HK-2 (cell line): ENCODE data around the gene PCDHGB7.
"Not testable (repeated sequence)": the region's sequence is repeated elsewhere in the genome, so short reads cannot be mapped to it uniquely, and the experiment has no call there.

Experiments
- DNase-seq: peaks from one replicate; pipeline ENCODE4 v3.0.0-alpha.2; 2018; ENCODE audit not compliant: unreplicated experiment

The PCDHGB7 gene

DNA sequence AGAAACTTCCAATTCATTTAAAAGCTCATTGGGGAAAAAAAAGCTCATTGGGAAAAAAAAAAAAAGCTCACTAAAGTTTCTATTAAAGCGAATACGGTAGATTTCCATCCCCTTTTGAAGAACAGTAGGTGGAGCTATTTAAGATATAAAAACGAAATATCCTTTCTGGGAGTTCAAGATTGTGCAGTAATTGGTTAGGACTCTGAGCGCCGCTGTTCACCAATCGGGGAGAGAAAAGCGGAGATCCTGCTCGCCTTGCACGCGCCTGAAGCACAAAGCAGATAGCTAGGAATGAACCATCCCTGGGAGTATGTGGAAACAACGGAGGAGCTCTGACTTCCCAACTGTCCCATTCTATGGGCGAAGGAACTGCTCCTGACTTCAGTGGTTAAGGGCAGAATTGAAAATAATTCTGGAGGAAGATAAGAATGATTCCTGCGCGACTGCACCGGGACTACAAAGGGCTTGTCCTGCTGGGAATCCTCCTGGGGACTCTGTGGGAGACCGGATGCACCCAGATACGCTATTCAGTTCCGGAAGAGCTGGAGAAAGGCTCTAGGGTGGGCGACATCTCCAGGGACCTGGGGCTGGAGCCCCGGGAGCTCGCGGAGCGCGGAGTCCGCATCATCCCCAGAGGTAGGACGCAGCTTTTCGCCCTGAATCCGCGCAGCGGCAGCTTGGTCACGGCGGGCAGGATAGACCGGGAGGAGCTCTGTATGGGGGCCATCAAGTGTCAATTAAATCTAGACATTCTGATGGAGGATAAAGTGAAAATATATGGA lies 13.0 kb downstream of the PCDHGB7 start, which contains the start of gene PCDHGA12:
Gene PCDHGA12, plus strand, starts transcription at position 176 of the 782 bp plus-strand sequence. Its CDS starts 253 bp downstream, at position 429.
- no peak for DNase-seq

GRCh38 chr5:141431286-141431685 lies 13.8 kb downstream of the PCDHGB7 start:
- no peak for DNase-seq

- not testable (repeated sequence) for DNase-seq
These were observed 14.8 kb downstream of the PCDHGB7 start for GRCh38 chr5:141432308-141432707.

- DNase-seq, result not testable (repeated sequence)
These were observed 15.2 kb downstream of the PCDHGB7 start for GRCh38 chr5:141432726-141433125.

GRCh38 chr5:141434006-141434405 lies 16.5 kb downstream of the PCDHGB7 start:
- DNase-seq, result no peak

GRCh38 chr5:141437221-141437620 lies 19.7 kb downstream of the PCDHGB7 start:
- no peak for DNase-seq

DNA sequence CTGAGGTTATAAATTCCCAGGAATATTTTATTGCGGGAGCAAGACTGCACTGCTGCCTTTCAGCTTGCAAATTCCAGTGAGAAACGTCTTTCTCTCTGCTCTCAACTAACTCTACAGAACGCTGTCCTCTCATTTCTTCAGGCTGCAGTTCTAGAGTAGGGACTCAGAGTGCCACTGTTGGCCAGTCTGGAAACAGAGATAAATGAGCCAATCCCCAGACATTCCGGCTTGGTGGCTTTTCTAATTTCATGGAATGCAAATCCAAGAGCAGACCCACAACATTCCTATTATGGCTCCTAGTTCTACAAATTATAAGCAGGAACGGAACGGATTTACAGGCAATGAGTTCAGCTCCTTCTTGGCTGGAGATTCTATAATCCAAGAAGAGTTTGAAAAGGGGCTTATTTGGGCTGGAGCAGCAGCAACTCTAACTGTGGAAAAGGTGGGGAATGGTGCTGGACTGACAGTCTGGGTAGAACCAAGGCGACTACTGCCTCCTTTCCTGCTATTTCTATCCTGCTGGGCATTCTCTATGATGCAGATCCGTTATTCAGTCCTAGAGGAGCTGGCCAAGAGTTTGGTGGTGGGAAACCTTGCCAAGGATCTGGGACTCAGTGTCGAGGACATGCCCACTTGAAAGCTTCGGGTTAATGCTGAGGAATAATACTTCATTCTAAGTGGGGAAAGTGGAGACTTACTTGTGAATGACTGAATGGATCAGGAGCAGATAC lies 22.1 kb downstream of the PCDHGB7 start:
- DNase-seq, result no peak

DNA sequence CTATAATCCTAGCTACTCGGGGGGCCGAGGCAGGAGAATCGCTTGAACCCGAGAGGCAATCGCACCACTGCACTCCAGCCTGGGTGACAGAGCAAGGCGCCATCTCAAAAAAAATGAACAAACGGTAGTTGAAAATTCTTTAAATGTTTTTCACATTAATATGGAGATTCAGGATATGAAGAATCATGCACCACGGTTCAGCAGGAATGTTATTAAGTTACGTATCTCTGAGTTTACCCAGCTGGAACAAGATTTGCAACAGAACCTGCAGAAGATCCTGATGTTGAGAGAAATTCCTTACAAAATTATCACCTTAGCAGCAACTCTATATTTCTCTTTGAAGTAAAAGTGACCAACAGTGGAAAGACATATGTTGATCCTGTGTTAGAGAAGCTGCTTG lies 22.9 kb downstream of the PCDHGB7 start:
- DNase-seq, result no peak

DNA sequence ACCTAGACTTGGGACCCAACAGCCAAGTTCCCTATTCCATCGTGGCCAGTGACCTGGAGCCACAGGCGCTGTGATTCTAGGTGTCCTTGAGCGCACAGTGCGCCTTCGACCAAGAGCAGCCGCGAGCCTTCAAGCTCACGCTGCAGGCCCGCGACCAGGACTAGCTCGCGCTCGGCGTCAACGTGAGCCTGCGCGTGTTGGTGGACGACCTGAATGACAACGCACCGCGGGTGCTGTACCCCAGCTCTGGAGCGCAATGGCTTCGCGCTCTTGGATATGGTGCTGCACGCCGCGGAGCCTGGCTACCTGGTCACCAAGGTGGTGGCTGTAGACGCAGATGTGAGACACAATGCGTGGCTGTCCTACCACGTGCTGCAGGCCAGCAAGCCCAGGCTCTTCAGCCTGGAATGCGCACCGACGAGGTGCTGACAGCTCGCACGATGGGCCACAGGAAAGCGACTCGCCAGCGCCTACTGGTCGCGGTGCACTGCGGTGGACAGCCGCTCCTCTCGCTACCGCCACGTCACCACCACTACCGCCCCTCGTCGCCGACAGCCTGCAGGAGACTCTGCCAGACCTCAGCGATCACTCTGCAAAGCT lies 24.2 kb downstream of the PCDHGB7 start:
- no peak for DNase-seq

GRCh38 chr5:141465351-141465750 lies 47.9 kb downstream of the PCDHGB7 start:
- DNase-seq, result no peak
